ENCODE results near the gene FBH1. TPM values are rescaled to one million over a fixed set of nuclear protein-coding genes. Genes with fewer than 3 reads are reported as not detected.

The FBH1 gene
- total and polyA plus RNA-seq, 7 experiments from 2014 or later = 59.9 to 105 (median 78.6) TPM

DNA sequence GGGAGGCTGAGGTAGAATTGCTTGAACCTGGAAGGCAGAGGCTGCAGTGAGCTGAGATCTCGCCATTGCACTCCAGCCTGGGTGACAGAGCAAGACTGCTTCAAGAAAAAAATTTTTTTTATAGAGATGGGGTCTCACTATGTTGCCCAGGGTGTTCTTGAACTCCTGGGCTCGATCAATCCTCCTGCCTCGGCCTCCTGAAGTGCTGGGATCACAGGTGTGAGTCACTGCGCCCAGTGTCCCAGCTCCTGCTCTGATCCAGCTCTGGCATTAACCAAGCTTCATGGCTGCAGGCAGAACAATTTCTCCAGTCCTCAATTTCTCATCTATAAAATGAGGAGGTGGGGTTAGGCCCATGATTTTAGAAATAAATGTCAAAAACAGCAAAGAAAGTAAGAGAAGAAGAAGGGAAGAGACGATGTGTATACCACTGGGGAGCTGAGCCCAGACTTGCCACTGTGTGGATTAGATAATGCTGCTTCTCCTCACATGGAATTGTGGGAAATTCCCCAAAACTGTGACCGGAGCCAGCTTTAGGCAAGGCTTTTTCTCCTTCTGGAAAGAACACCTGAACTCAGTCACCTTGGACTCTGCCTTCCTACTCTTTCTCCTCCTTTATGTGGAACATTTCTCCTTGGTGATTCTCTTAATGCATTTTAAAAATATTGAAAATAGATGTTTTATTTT is 61.8 kb downstream of the FBH1 start:
- H3K4me3 ChIP-seq (ENCODE audit: low read length) = no peak overlapping the region
- no peaks in the 10 kb centered on the region for H3K9me3 ChIP-seq (ENCODE audit: control insufficient read depth in 2 of 3, low read length in 3 of 3)
- Mint-ChIP-seq H3K36me3 (peaks cover 0 to 7% (median 3%) of the 10 kb centered on the region in 5 donors), H3K9me3 (peaks cover 0 to 2% (median 0%) of the 10 kb centered on the region in 11 donors), H3K4me1 (peaks cover 0 to 8% (median 0%) of the 10 kb centered on the region in 7 donors), H3K27ac (no peak overlapping the region), H3K4me3 (no peak overlapping the region), H3K27me3 (no peaks in the 10 kb centered on the region)
- no peaks in the 10 kb centered on the region for H3K4me1 ChIP-seq (ENCODE audit: control insufficient read depth in 2 of 2, insufficient read depth in 2 of 2, low read length in 2 of 2)
- H3K36me3 ChIP-seq (ENCODE audit: control insufficient read depth in 2 of 3, insufficient read depth in 3 of 3, low read length in 3 of 3) = no peaks in the 10 kb centered on the region
- no peak overlapping the region for H3K27ac ChIP-seq (ENCODE audit: low read depth, low read length)
- POLR2A ChIA-PET = no interaction called here
- CTCF ChIA-PET = interaction anchor here (0.7 kb wide), 1 partner anchor 447 kb away, joined by 3 read pairs; no protein-coding TSS in a partner anchor
- H3K27me3 ChIP-seq (ENCODE audit: control insufficient read depth in 2 of 2, insufficient read depth in 2 of 2, low read length in 2 of 2) = no peaks in the 10 kb centered on the region
- no peak for DNase-seq
- ATAC-seq = no peak
- intact Hi-C loops (cut with micrococcal nuclease) = no loop called here

DNA sequence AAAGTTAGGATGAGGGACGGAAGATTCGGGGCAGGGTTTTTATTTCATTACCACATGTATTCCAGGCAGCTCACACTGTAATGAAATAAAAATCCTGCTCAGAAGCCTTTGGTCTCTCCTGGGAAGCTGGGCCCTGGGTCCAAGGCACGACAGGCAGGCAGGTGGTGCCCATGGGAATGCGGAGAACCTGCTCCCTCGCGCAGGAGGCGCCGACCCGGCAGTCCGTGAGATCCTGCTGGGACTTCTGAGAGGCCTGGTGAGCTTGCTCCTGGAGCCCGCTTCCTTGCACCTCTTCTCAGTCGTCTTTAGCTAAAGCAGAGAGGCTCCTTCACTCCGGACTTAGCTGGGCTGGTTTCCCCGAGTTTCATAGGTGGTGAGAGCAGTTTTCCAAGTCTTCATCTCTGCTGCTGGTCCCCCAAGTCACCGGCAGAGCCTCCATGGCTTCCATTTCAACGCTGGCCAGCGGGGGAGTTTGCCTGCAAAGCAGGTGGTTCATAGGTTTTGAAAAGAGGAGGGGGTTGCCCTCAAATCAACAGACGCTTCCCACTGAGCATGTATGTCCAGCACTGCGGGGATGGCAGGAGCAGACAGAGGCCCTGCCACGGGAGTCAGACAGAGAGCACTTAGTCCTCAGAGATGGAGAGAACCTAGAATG is 62.8 kb downstream of the FBH1 start:
- intact Hi-C loops (cut with micrococcal nuclease) = no loop called here
- H3K4me3 Mint-ChIP-seq = no peak overlapping the region
- no peaks in the 10 kb centered on the region for H3K27me3 Mint-ChIP-seq
- no peak overlapping the region for H3K4me3 ChIP-seq (ENCODE audit: low read length)
- H3K27ac Mint-ChIP-seq = peak overlapping the region in 1 of 9 donors; percentile 40
- H3K36me3 ChIP-seq (ENCODE audit: control insufficient read depth in 2 of 3, insufficient read depth in 3 of 3, low read length in 3 of 3) = no peaks in the 10 kb centered on the region
- no peaks in the 10 kb centered on the region for H3K9me3 ChIP-seq (ENCODE audit: control insufficient read depth in 2 of 3, low read length in 3 of 3)
- DNase-seq (no peak), ATAC-seq (no peak)
- ChIA-PET POLR2A (no interaction called here), CTCF (no interaction called here)
- H3K4me1 ChIP-seq (ENCODE audit: control insufficient read depth in 2 of 2, insufficient read depth in 2 of 2, low read length in 2 of 2) = no peaks in the 10 kb centered on the region
- peaks cover 0 to 8% (median 4%) of the 10 kb centered on the region in 5 donors for H3K36me3 Mint-ChIP-seq
- peaks cover 0 to 2% (median 0%) of the 10 kb centered on the region in 11 donors for H3K9me3 Mint-ChIP-seq
- no peak overlapping the region for H3K27ac ChIP-seq (ENCODE audit: low read depth, low read length)
- peaks cover 0 to 6% (median 0%) of the 10 kb centered on the region in 7 donors for H3K4me1 Mint-ChIP-seq
- H3K27me3 ChIP-seq (ENCODE audit: control insufficient read depth in 2 of 2, insufficient read depth in 2 of 2, low read length in 2 of 2) = no peaks in the 10 kb centered on the region

DNA sequence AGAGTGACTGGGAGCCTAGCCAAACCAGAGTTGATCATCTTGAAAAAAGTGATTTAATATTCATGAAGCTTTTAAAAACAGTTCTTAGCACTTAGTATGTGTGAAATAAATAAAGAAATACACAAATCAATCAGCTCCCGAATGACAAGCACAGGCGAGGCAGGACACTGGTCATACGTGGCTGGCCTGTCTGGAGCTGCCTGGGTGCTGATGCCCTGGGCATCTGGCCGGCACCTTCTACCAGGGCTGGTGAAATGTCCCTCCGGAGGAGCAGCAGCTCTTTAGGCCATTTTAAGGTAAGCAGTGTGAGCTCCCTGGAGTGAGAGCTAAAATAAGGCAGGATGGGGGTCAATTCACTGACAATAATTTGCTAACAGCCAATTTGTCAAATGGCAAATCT is 63.6 kb downstream of the FBH1 start:
- no peak for ATAC-seq
- Histone ChIP-seq H3K27me3 (ENCODE audit: control insufficient read depth in 2 of 2, insufficient read depth in 2 of 2, low read length in 2 of 2) (no peaks in the 10 kb centered on the region), H3K4me3 (ENCODE audit: low read length) (no peak overlapping the region), H3K27ac (ENCODE audit: low read depth, low read length) (no peak overlapping the region), H3K9me3 (ENCODE audit: control insufficient read depth in 2 of 3, low read length in 3 of 3) (no peaks in the 10 kb centered on the region), H3K4me1 (ENCODE audit: control insufficient read depth in 2 of 2, insufficient read depth in 2 of 2, low read length in 2 of 2) (no peaks in the 10 kb centered on the region), H3K36me3 (ENCODE audit: control insufficient read depth in 2 of 3, insufficient read depth in 3 of 3, low read length in 3 of 3) (no peaks in the 10 kb centered on the region)
- POLR2A ChIA-PET = interaction anchor here (0.6 kb wide), 1 partner anchor 71 kb away, joined by 6 read pairs; no protein-coding TSS in a partner anchor
- no peak for DNase-seq
- CTCF ChIA-PET = no interaction called here
- Mint-ChIP-seq H3K27ac (no peak overlapping the region), H3K9me3 (peaks cover 0 to 2% (median 0%) of the 10 kb centered on the region in 11 donors), H3K27me3 (no peaks in the 10 kb centered on the region), H3K4me3 (no peak overlapping the region), H3K36me3 (peaks cover 0 to 12% (median 4%) of the 10 kb centered on the region in 5 donors), H3K4me1 (peaks cover 0 to 6% (median 0%) of the 10 kb centered on the region in 7 donors)
- intact Hi-C loops (cut with micrococcal nuclease) = no loop called here

DNA sequence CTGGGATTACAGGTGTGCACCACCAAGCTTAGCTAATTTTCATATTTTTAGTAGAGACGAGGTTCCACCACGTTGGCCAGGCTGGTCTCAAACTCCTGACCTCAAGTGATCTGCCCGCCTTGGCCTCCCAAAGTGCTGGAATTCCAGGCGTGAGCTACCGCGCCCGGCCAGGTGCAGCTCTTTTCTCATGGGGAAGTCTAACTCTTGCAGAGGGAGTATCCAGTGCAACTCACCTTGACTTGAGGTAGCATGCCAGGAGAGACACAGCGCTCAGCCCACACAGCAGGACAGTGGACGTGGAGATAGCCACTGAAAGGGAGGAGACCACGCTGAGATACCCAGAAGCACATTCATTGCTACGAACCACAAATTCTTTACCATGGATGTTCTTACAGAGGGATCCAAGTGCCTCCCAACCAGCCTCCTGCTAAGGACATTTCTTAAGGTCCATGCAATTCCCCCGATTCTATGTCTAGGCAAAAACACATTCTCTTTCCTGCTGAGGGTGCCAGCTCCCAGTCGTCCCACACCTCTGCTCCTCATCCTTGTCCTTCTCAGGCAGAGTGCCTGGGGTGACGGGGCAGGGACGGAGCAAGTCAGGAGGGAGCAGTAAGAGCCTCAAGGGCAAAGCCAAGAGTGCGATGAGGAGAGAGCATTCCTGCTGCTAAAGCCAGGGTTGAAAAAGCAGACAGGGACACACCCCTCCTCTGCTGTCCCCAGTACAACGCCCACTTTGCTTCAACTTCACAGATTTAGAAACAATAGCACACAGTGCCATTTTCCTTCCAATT is 66.3 kb downstream of the FBH1 start:
- Mint-ChIP-seq H3K27me3 (no peaks in the 10 kb centered on the region), H3K4me1 (no peaks in the 10 kb centered on the region), H3K27ac (no peak overlapping the region), H3K9me3 (no peaks in the 10 kb centered on the region), H3K36me3 (peaks cover 0 to 21% (median 6%) of the 10 kb centered on the region in 5 donors), H3K4me3 (no peak overlapping the region)
- H3K27ac ChIP-seq (ENCODE audit: low read depth, low read length) = no peak overlapping the region
- DNase-seq = no peak
- intact Hi-C loops (cut with micrococcal nuclease) = no loop called here
- no peaks in the 10 kb centered on the region for H3K27me3 ChIP-seq (ENCODE audit: control insufficient read depth in 2 of 2, insufficient read depth in 2 of 2, low read length in 2 of 2)
- ATAC-seq = no peak
- POLR2A ChIA-PET = no interaction called here
- no peaks in the 10 kb centered on the region for H3K4me1 ChIP-seq (ENCODE audit: control insufficient read depth in 2 of 2, insufficient read depth in 2 of 2, low read length in 2 of 2)
- peaks cover 0 to 14% (median 0%) of the 10 kb centered on the region in 3 experiments for H3K36me3 ChIP-seq (ENCODE audit: control insufficient read depth in 2 of 3, insufficient read depth in 3 of 3, low read length in 3 of 3)
- CTCF ChIA-PET = no interaction called here
- H3K9me3 ChIP-seq (ENCODE audit: control insufficient read depth in 2 of 3, low read length in 3 of 3) = no peaks in the 10 kb centered on the region
- no peak overlapping the region for H3K4me3 ChIP-seq (ENCODE audit: low read length)

DNA sequence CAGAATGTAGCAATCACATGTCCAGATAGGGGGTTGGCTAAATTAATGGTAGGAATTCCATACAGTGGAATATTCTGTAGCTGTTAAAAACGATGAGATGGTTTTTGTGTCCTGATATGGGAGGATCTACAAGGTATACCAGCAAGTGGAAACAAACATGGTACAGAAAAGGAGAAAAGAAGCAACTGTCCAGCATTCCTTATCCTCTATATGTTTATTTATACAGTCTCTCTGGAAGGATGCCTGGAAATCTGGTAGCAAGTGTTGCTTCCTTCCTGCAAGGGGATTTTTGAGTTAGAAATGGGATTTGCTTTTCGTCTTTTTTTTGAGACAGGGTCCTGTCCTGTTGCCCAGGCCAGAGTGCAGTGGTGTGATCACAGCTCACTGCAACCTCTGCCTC is 68.0 kb downstream of the FBH1 start:
- no peak overlapping the region for H3K27ac Mint-ChIP-seq

DNA sequence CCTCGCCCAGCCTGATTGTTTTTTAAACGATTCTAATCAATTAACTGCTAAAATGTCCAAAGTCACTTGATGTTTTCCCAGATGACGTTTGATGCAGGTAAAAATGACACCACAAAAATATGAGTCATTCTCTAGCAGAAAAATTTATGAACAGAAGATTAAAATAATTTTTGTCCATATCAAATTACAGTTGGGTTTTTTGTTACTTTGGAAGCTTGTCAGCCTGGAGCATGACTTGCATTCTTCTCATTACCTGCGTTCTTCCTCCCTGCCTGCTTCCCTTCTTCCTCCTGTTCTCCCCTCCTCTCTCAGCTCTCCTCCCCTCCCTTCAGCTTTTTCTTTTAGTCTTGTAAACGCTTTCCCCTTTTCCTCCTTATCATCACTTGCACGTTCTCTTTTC is 68.6 kb downstream of the FBH1 start:
- CTCF ChIA-PET = no interaction called here

More for the DNA sequence above, 68.0 kb downstream of the FBH1 start:
- no peaks in the 10 kb centered on the region for H3K27me3 Mint-ChIP-seq
- no peaks in the 10 kb centered on the region for H3K27me3 ChIP-seq (ENCODE audit: control insufficient read depth in 2 of 2, insufficient read depth in 2 of 2, low read length in 2 of 2)
- POLR2A ChIA-PET = no interaction called here
- intact Hi-C loops (cut with micrococcal nuclease) = no loop called here
- DNase-seq (no peak), ATAC-seq (no peak)
- no peak overlapping the region for H3K4me3 ChIP-seq (ENCODE audit: low read length)
- CTCF ChIA-PET = no interaction called here
- peaks cover 0 to 26% (median 11%) of the 10 kb centered on the region in 5 donors for H3K36me3 Mint-ChIP-seq
- H3K27ac ChIP-seq (ENCODE audit: low read depth, low read length) = no peak overlapping the region
- H3K4me3 Mint-ChIP-seq = no peak overlapping the region
- H3K9me3 ChIP-seq (ENCODE audit: control insufficient read depth in 2 of 3, low read length in 3 of 3) = no peaks in the 10 kb centered on the region
- H3K4me1 ChIP-seq (ENCODE audit: control insufficient read depth in 2 of 2, insufficient read depth in 2 of 2, low read length in 2 of 2) = no peaks in the 10 kb centered on the region
- peaks cover 0 to 16% (median 0%) of the 10 kb centered on the region in 3 experiments for H3K36me3 ChIP-seq (ENCODE audit: control insufficient read depth in 2 of 3, insufficient read depth in 3 of 3, low read length in 3 of 3)
- H3K4me1 Mint-ChIP-seq = no peaks in the 10 kb centered on the region
- no peaks in the 10 kb centered on the region for H3K9me3 Mint-ChIP-seq

More for the DNA sequence above, 68.6 kb downstream of the FBH1 start:
- no peaks in the 10 kb centered on the region for H3K4me1 Mint-ChIP-seq
- peaks cover 0 to 20% (median 4%) of the 10 kb centered on the region in 3 experiments for H3K36me3 ChIP-seq (ENCODE audit: control insufficient read depth in 2 of 3, insufficient read depth in 3 of 3, low read length in 3 of 3)
- H3K4me3 Mint-ChIP-seq = no peak overlapping the region
- H3K27ac ChIP-seq (ENCODE audit: low read depth, low read length) = no peak overlapping the region
- no peaks in the 10 kb centered on the region for H3K27me3 ChIP-seq (ENCODE audit: control insufficient read depth in 2 of 2, insufficient read depth in 2 of 2, low read length in 2 of 2)
- H3K4me1 ChIP-seq (ENCODE audit: control insufficient read depth in 2 of 2, insufficient read depth in 2 of 2, low read length in 2 of 2) = no peaks in the 10 kb centered on the region
- H3K9me3 Mint-ChIP-seq = no peaks in the 10 kb centered on the region
- ATAC-seq (no peak), DNase-seq (no peak)
- H3K36me3 Mint-ChIP-seq = peaks cover 0 to 22% (median 9%) of the 10 kb centered on the region in 5 donors
- no peaks in the 10 kb centered on the region for H3K27me3 Mint-ChIP-seq
- H3K4me3 ChIP-seq (ENCODE audit: low read length) = no peak overlapping the region
- POLR2A ChIA-PET = no interaction called here
- no peaks in the 10 kb centered on the region for H3K9me3 ChIP-seq (ENCODE audit: control insufficient read depth in 2 of 3, low read length in 3 of 3)
- H3K27ac Mint-ChIP-seq = no peak overlapping the region
- intact Hi-C loops (cut with micrococcal nuclease) = no loop called here
